Eye (tissue), 1 donor: Measurements from ENCODE around the gene PTTG1IP.
"Not testable (repeated sequence)": the region's sequence is repeated elsewhere in the genome, so short reads cannot be mapped to it uniquely, and the experiment has no call there.

Source experiments
- DNase-seq: peaks from one replicate; pipeline ENCODE4 v3.0.0-alpha.2; 2015

The PTTG1IP gene

DNA sequence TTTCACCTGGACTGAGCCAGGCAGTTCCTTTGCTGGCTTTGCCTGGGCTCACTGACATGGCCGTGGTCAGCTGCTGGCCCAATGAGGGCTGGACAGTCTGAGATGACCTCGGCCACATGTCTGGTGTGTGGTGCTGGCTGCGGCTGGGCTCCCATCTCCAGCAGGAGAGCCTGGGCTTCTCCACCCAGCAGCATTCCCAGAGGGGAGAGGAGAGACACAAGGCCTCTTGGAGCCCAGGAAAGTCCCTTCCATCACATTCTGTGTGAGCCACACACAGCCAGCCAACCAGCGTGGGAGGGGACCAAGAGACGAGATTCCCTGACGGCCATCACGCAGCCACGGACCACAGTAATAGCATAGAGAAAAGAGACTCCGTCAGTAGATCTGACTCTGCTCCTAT is 34.5 kb downstream of the PTTG1IP start:
- DNase-seq = no peak

DNA sequence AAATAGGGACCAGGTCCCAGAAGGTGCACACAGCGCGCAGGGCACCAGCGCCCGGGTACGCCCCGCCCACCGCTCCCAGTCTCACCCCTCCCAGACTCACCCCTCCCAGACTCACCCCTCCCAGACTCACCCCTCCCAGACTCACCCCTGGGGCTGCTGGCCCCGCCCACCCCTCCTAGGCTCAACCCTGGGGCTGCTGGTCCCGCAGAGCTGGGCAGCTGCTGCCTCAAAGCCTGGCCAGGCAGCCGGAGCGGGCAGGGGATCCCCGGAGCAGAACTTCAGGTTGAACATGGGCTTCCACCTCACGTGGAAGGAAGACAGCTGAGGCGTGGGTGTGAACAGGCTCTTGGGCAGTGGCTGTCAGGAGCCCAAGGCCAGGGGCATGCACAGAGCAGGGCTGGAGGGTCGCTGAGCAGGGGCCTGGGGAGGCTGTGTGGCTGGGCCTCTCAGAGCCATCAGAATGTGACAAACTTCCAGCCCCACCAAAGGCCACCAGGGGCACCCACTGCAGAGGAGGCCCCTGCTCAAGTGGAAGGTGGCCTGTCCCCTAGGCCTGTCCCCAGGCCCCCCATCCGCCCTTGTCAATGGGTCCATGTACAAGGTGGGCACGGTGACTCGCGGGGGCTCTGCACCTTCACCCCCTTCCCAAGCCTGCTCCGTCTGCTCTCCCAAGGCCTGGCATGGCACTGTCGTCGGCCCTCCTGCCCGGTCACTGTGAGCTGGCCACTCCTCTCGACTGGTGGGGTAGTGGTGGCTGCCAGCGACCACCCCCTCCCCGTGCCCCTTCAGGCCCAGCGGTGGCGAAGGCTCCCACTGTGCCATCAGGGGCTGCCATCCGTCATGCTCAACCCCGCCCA is 35.2 kb downstream of the PTTG1IP start:
- DNase-seq = no peak

DNA sequence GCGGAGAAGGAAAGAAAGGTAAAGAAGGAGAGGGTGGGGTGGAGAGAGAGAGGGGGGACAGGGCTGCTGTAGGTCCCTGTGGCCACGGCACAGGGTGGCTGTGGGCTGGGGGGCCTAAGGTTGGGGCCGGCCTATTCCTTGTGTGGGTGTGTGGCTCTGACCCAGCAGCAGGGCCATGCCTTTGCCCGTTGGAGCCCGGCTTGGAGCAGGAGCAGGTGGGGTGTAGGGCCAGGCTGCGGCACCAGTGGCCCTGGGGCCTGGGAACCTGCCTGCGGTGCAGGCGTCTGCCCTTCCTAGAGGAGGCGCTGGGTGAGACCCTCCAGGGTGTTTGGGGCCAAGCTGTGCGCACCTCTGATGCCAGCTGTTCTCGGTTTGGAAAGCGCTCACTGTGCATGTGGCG is 36.0 kb downstream of the PTTG1IP start:
- no peak for DNase-seq

DNA sequence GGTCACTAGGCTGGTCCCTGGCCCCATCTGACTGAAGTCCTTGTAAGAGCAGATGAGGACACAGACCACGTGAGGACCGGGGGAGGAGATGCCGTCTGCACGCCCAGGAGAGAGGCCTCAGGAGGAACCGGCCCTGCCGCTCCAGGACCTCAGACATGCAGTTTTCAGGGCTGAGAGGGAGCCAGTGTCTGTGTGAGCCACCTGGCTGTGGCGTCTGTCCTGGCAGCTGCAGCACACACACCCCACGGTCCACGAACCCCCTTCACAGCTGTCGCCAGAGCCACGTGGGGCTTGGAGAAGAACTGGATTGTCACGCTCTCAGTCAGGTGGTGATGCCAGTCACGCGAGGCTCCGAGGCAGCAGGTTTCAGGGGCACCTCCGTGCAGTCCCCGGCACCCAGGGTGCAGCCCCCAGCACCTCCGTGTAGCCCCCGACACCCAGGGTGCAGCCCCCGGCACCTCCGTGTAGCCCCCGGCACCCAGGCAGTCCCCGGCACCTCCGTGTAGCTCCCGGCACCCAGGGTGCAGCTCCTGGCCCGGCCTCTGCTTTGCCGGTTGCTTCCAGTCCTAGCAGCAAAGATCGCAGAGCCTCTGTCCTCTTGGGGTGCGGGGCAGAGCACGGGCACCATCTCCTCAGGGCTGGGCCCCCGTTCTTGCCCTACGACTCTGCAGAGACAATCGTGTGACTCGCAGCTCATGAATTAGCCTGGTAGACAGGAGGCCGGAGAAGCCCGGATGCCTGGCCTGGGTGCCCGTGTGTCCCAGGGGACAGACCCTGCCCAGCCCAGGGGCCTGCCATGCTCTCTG is 36.6 kb downstream of the PTTG1IP start:
- DNase-seq = peak; percentile 86

- no peak for DNase-seq
Observed at GRCh38 chr21:44836349-44836665, 37.2 kb downstream of the PTTG1IP start.

GRCh38 chr21:44835647-44835973 is 37.9 kb downstream of the PTTG1IP start:
- no peak for DNase-seq

DNA sequence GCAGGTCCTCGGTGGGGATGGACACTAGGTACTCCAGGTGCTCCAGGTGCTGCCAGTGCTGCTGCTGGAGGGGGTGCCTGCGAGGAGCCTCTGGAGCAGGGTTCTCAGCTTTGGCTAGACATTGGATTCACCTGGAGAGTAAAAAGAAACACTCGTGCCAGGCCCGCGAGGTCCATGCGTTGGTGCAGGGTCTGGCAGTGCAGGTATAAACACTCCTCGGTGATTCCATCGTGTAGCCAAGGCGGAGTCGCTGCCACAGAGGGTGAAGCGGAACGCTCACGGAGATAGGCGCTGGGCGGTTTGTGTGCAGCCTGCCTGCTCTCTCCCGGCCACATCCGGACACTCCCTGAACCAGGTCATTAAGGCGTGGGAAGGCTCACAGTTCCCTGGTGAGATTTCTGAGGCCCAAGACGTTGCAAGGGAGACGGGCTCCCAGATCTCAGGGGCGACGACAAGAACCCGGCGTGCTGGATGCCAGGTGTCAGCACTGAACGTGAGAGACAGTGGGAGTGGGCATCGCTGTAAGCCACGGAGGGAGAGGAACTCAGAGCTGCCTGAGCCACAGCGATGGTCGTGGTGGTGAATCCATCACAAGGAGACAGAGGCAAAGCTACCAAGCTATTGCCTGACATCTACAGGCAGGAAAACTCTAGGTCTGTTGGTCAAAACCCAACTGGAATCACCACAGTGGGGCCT is 38.4 kb downstream of the PTTG1IP start:
- no peak for DNase-seq

- no peak for DNase-seq
Observed at GRCh38 chr21:44834231-44834950, 39.1 kb downstream of the PTTG1IP start.

- no peak for DNase-seq
Observed at GRCh38 chr21:44833663-44834062, 39.8 kb downstream of the PTTG1IP start.

DNA sequence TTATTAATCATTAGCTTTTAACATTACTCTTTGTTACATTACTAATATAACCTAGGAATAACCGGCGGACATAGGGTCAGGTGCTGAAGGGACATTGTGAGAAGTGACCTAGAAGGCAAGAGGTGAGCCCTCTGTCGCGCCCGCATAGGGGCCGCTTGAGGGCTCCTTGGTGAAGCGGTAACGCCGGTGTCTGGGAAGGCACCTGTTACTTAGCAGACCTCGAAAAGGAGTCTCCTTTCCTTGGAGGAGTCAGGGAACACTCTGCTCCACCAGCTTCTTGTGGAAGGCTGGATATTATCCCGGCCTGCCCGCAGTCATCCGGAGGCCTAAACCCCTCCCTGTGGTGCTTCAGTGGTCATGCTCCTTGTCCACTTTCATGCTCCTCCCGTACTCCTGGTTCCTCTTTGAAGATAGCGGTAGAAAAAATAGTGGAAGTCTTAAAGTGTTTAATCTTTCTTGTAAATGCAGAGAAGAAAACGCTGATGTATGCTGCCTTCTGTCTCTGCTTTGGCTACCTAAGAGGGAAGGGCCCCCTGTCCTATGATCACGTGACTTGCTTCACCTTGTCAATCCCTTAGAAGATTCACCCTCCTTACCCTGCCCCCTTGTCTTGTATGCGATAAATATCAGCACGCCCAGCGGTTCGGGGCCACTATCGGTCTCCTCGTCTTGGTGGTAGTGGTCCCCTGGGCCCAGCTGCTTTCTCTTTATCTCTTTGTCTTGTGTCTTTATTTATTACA is 40.8 kb downstream of the PTTG1IP start:
- DNase-seq = not testable (repeated sequence)

- DNase-seq = no peak
Observed at GRCh38 chr21:44831227-44831860, 42.1 kb downstream of the PTTG1IP start.

- DNase-seq = no peak
Observed at GRCh38 chr21:44829507-44830092, 43.9 kb downstream of the PTTG1IP start.

DNA sequence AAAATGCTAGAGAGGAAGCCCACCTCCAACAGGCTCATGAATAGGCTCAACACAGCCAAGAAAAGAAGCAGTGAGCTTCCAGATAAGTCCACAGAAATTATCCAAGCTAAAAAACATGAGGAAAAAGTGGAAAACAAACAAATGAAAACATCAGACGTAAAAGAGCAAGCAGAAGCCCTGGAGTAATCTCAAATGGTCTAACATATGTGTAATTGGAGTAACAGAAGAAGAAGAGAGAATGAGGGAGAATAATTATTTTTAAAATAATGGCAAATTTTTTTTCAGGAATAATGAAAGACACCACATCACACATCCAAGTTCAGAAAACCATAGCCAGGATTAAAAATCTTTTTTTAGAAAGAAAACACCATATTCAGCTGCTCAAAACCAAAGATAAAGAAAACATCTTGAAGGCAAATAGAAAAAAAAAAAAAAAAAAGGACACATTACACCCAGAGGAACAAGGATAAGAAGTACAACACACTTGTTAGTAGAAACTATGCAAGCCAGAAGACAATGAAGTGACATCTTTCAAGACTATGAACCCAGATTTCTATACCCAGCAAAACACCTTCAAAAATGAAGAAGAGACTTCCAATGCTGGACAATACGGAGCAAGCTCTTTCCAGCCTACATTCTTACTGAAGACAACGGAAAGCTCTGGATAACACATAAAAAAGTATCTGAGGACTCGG is 45.0 kb downstream of the PTTG1IP start:
- DNase-seq = no peak

DNA sequence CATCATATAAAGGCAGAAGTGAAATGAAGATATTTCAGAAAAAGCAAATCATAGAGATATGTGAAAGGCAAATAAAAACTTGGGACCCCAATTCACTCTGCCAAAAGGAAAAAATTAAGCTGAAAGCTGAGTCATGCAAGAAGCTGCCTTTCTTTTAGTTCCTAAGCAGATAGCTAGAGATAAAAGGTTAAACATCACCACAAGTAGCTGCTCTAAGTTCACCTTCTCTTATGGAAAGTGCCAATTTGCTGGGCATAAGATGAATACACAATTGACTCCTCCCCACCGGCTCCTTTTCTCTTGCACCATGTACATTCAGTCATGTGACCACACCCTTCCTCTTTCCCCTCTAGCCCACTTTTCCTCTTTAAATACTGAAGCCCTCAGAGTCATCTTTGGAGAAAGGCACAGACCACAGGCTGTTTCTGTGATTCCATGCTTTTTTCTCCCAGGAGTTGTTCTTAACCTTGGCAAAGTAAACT is 50.3 kb downstream of the PTTG1IP start:
- DNase-seq = no peak

DNA sequence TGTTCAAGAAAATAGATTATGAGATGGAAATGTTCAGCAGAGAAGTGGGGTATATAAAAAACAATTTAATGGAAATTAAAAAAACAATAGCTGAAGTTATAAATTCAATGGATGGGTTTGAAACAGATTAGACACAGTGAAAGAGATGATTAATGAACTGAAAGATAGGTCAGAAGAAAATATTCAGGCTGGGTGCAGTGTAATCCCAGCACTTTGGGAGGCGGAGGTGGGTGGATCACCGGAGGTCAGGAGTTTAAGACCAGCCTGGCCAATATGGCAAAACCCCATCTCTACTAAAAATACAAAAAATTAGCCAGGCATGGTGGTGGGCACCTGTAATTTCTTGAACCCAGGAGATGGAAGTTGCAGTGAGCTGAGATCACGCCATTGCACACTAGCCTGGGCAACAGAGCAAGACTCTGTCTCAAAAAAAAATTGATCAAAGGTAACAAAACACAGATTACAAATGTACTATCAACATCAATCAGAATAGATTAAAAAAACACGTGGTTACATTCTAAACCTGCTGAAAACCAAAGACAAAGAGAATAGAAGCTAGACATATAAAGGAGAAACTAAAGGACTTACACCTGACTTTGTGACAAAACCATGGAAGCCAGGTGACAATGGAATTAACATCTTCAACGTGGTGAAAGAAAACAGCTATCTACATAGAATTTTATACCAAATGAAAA is 50.9 kb downstream of the PTTG1IP start:
- no peak for DNase-seq

GRCh38 chr21:44820851-44821250 is 52.6 kb downstream of the PTTG1IP start:
- no peak for DNase-seq

- DNase-seq = no peak
Observed at GRCh38 chr21:44819283-44820243, 53.9 kb downstream of the PTTG1IP start.

- no peak for DNase-seq
Observed at GRCh38 chr21:44818640-44819011, 54.9 kb downstream of the PTTG1IP start.
